CD4-positive, alpha-beta T cell treated with Interleukin-6 at 100 ng/mL for 8 hours (primary cell): ENCODE measurements around the gene C1QTNF8.
"Not testable (repeated sequence)": the region's sequence is repeated elsewhere in the genome, so short reads cannot be mapped to it uniquely, and the experiment has no call there.

Source experiments
- DNase-seq: peaks from one replicate; pipeline ENCODE4 v3.0.0-alpha.2; 2020; ENCODE audit warnings: mixed read lengths, low spot score

Gene C1QTNF8

GRCh38 chr16:1093284-1094123, 2.5 kb downstream of the C1QTNF8 start:
- no peak for DNase-seq

GRCh38 chr16:1092685-1093283, 3.3 kb downstream of the C1QTNF8 start:
- not testable (repeated sequence) for DNase-seq

- no peak for DNase-seq
Measured at GRCh38 chr16:1091992-1092552, 4.0 kb downstream of the C1QTNF8 start.

GRCh38 chr16:1090620-1091587, 5.1 kb downstream of the C1QTNF8 start:
- no peak for DNase-seq

GRCh38 chr16:1089822-1090619, 6.0 kb downstream of the C1QTNF8 start:
- DNase-seq: no peak

GRCh38 chr16:1089439-1089821, 6.6 kb downstream of the C1QTNF8 start:
- no peak for DNase-seq

- no peak for DNase-seq
Measured at GRCh38 chr16:1088295-1089170, 7.5 kb downstream of the C1QTNF8 start.

- DNase-seq: not testable (repeated sequence)
Measured at GRCh38 chr16:1086443-1086842, 9.6 kb downstream of the C1QTNF8 start.

- no peak for DNase-seq
Measured at GRCh38 chr16:1084971-1085370, 11.1 kb downstream of the C1QTNF8 start.

GRCh38 chr16:1082952-1083675, 12.9 kb downstream of the C1QTNF8 start:
- no peak for DNase-seq

- DNase-seq: no peak
Measured at GRCh38 chr16:1082266-1082951, 13.6 kb downstream of the C1QTNF8 start.

GRCh38 chr16:1081734-1082265, 14.2 kb downstream of the C1QTNF8 start:
- no peak for DNase-seq

- DNase-seq: no peak
Measured at GRCh38 chr16:1080801-1081733, 15.0 kb downstream of the C1QTNF8 start.

GRCh38 chr16:1079786-1080525, 16.1 kb downstream of the C1QTNF8 start:
- DNase-seq: no peak

GRCh38 chr16:1079341-1079740, 16.7 kb downstream of the C1QTNF8 start:
- no peak for DNase-seq

- no peak for DNase-seq
Measured at GRCh38 chr16:1078579-1079021, 17.4 kb downstream of the C1QTNF8 start.
